H9 (cell line): Measurements from ENCODE around the gene TSC22D4. TPM values are rescaled to one million over a fixed set of nuclear protein-coding genes. Genes with fewer than 3 reads are reported as not detected.

ENCODE experiments used
- DNase-seq: peaks from one replicate; pipeline ENCODE4 v3.0.0-alpha.2; 2017
- H2AFZ ChIP-seq: one replicate; pipeline ENCODE4 v1.6.1; 2013; ENCODE audit warnings: mild to moderate bottlenecking, low read length, control low read depth, moderate library complexity
- H2AK5ac ChIP-seq: 2 replicates; pipeline ENCODE4 v1.6.1; 2013; ENCODE audit warnings: low read length, control low read depth, mixed read lengths; ENCODE audit not compliant: insufficient read length
- H2BK120ac ChIP-seq: one replicate; pipeline ENCODE4 v1.6.1; 2013; ENCODE audit warnings: low read depth, mild to moderate bottlenecking, low read length, control low read depth, inconsistent platforms; ENCODE audit not compliant: poor library complexity, severe bottlenecking
- H2BK12ac ChIP-seq: 2 replicates; pipeline ENCODE4 v1.6.1; 2013; ENCODE audit warnings: low read length, control low read depth, mixed read lengths, low read depth; ENCODE audit not compliant: insufficient read length
- H2BK15ac ChIP-seq: 2 replicates; pipeline ENCODE4 v1.6.1; 2013; ENCODE audit warnings: low read depth, low read length, control low read depth
- H2BK20ac ChIP-seq: one replicate; pipeline ENCODE4 v1.6.1; 2013; ENCODE audit warnings: low read depth, mild to moderate bottlenecking, low read length, control low read depth, inconsistent platforms; ENCODE audit not compliant: poor library complexity, severe bottlenecking
- H2BK5ac ChIP-seq: 2 replicates; pipeline ENCODE4 v1.6.1; 2013; ENCODE audit warnings: low read length, control low read depth, mixed read lengths; ENCODE audit not compliant: insufficient read length
- H3K14ac ChIP-seq: 2 replicates; pipeline ENCODE4 v1.6.1; 2013; ENCODE audit warnings: low read length, control low read depth; ENCODE audit not compliant: insufficient read depth
- H3K18ac ChIP-seq: 2 replicates; pipeline ENCODE4 v1.6.1; 2013; ENCODE audit warnings: low read depth, mild to moderate bottlenecking, mixed read lengths, low read length, control low read depth; ENCODE audit not compliant: insufficient read length
- H3K23ac ChIP-seq: 2 replicates; pipeline ENCODE4 v1.6.1; 2013; ENCODE audit warnings: low read length, control low read depth, mixed read lengths, low read depth; ENCODE audit not compliant: insufficient read length
- H3K23me2 ChIP-seq: 2 replicates; pipeline ENCODE4 v1.6.1; 2013; ENCODE audit warnings: low read depth, mild to moderate bottlenecking, mixed read lengths, low read length, control low read depth; ENCODE audit not compliant: insufficient read length, poor library complexity, severe bottlenecking
- H3K27ac ChIP-seq: 2 replicates; pipeline ENCODE4 v1.5.1; 2013; ENCODE audit warnings: low read length, control low read depth, mixed read lengths, low read depth; ENCODE audit not compliant: insufficient read length
- H3K27me3 ChIP-seq: 2 replicates; pipeline ENCODE4 v1.6.1; 2013; ENCODE audit warnings: low read length, control low read depth, inconsistent platforms; ENCODE audit not compliant: insufficient read depth
- H3K4ac ChIP-seq: 2 replicates; pipeline ENCODE4 v1.6.1; 2013; ENCODE audit warnings: low read depth, mild to moderate bottlenecking, control low read depth, inconsistent platforms, low read length, moderate library complexity
- H3K4me1 ChIP-seq: 2 replicates; pipeline ENCODE4 v1.6.1; 2013; ENCODE audit warnings: low read length, control low read depth, inconsistent platforms; ENCODE audit not compliant: insufficient read depth
- H3K4me2 ChIP-seq: 2 replicates; pipeline ENCODE4 v1.6.1; 2013; ENCODE audit warnings: low read length, control low read depth, mixed read lengths; ENCODE audit not compliant: insufficient read length, insufficient read depth
- H3K56ac ChIP-seq: 2 replicates; pipeline ENCODE4 v1.6.1; 2013; ENCODE audit warnings: low read depth, mild to moderate bottlenecking, mixed read lengths, low read length, control low read depth; ENCODE audit not compliant: insufficient read length
- H3K79me1 ChIP-seq: 2 replicates; pipeline ENCODE4 v1.6.1; 2013; ENCODE audit warnings: low read depth, mild to moderate bottlenecking, moderate library complexity, low read length, control low read depth, inconsistent platforms; ENCODE audit not compliant: insufficient read depth, poor library complexity, severe bottlenecking
- H3K79me2 ChIP-seq: 2 replicates; pipeline ENCODE4 v1.6.1; 2013; ENCODE audit warnings: low read length, control low read depth, inconsistent platforms; ENCODE audit not compliant: insufficient read depth
- H3K9ac ChIP-seq: 2 replicates; pipeline ENCODE4 v1.6.1; 2013; ENCODE audit warnings: low read length, control low read depth, mixed read lengths; ENCODE audit not compliant: insufficient read length; ENCODE audit errors: extremely low read depth
- H3K9me3 ChIP-seq: one replicate; pipeline ENCODE4 v1.6.1; 2013; ENCODE audit warnings: low read depth, low read length, inconsistent platforms; ENCODE audit not compliant: control insufficient read depth
- H3T11ph ChIP-seq: one replicate; pipeline ENCODE4 v1.6.1; 2013; ENCODE audit warnings: mild to moderate bottlenecking, low read length, control low read depth, inconsistent platforms
- H4K20me1 ChIP-seq: one replicate; pipeline ENCODE4 v1.6.1; 2013; ENCODE audit not compliant: control insufficient read depth, insufficient read length, insufficient read depth
- H4K5ac ChIP-seq: 2 replicates; pipeline ENCODE4 v1.6.1; 2013; ENCODE audit warnings: low read depth, mild to moderate bottlenecking, mixed read lengths, low read length, control low read depth; ENCODE audit not compliant: insufficient read length
- H4K8ac ChIP-seq: replicated peaks from 2 replicates; pipeline ENCODE4 v1.6.1; 2013; ENCODE audit warnings: low read length, control low read depth, mixed read lengths, low read depth; ENCODE audit not compliant: insufficient read length
- H4K91ac ChIP-seq: 2 replicates; pipeline ENCODE4 v1.6.1; 2013; ENCODE audit warnings: low read depth, mild to moderate bottlenecking, moderate library complexity, mixed read lengths, low read length, control low read depth; ENCODE audit not compliant: insufficient read length
- H3K27ac Mint-ChIP-seq, 3 experiments: 2 replicates in 2 of 3; 3 replicates in 1 of 3; pipeline ENCODE4 v1.8.0; 2020 to 2021; ENCODE audit warnings: mixed read lengths in 3 of 3, mild to moderate bottlenecking in 1 of 3, moderate library complexity in 1 of 3
- H3K27me3 Mint-ChIP-seq: 2 replicates; pipeline ENCODE4 v1.8.0; 2021; ENCODE audit warnings: low read depth, mild to moderate bottlenecking, moderate library complexity, mixed read lengths
- H3K36me3 Mint-ChIP-seq, 3 experiments: 2 replicates in 2 of 3; 3 replicates in 1 of 3; pipeline ENCODE4 v1.8.0; 2020 to 2021; ENCODE audit warnings: low read depth in 3 of 3, mixed read lengths in 3 of 3; ENCODE audit not compliant: insufficient read depth in 1 of 3
- H3K4me1 Mint-ChIP-seq, 2 experiments: 2 replicates each; pipeline ENCODE4 v1.8.0; 2020; ENCODE audit warnings: mixed read lengths in 2 of 2
- H3K4me3 Mint-ChIP-seq, 2 experiments: 2 replicates in 1 of 2; 3 replicates in 1 of 2; pipeline ENCODE4 v1.8.0; 2020 to 2021; ENCODE audit warnings: mild to moderate bottlenecking in 2 of 2, mixed read lengths in 2 of 2, moderate library complexity in 1 of 2
- H3K9me3 Mint-ChIP-seq, 2 experiments: 2 replicates in 1 of 2; 3 replicates in 1 of 2; pipeline ENCODE4 v1.8.0; 2020; ENCODE audit warnings: mild to moderate bottlenecking in 2 of 2, mixed read lengths in 2 of 2, moderate library complexity in 1 of 2
- WGBS: extraction: QIAGEN DNeasy Blood & Tissue Kit; methylation state at CpG from one replicate; pipeline ENCODE4 v1.1.7; 2013; ENCODE audit warnings: missing lambda C conversion rate, low lambda C conversion rate, mixed read lengths; ENCODE audit not compliant: insufficient read length; ENCODE audit errors: extremely low coverage; 5-methylcytosine and 5-hydroxymethylcytosine counted together
- total RNA-seq: library from RNA; stranded (reverse); gene quantifications from 2 replicates; pipeline ENCODE4 v1.2.1, GENCODE V29; 2021
- TF ChIP-seq, protein P1 (sequence below): fragments of 200-600 bp; sonication (generic); conservative IDR thresholded peaks from 3 replicates; pipeline ENCODE4 v1.8.0; 2021; ENCODE audit warnings: antibody characterized with exemption, mild to moderate bottlenecking

Gene TSC22D4
- total RNA-seq, 1 experiment from 2014 or later = 17.5 TPM

DNA sequence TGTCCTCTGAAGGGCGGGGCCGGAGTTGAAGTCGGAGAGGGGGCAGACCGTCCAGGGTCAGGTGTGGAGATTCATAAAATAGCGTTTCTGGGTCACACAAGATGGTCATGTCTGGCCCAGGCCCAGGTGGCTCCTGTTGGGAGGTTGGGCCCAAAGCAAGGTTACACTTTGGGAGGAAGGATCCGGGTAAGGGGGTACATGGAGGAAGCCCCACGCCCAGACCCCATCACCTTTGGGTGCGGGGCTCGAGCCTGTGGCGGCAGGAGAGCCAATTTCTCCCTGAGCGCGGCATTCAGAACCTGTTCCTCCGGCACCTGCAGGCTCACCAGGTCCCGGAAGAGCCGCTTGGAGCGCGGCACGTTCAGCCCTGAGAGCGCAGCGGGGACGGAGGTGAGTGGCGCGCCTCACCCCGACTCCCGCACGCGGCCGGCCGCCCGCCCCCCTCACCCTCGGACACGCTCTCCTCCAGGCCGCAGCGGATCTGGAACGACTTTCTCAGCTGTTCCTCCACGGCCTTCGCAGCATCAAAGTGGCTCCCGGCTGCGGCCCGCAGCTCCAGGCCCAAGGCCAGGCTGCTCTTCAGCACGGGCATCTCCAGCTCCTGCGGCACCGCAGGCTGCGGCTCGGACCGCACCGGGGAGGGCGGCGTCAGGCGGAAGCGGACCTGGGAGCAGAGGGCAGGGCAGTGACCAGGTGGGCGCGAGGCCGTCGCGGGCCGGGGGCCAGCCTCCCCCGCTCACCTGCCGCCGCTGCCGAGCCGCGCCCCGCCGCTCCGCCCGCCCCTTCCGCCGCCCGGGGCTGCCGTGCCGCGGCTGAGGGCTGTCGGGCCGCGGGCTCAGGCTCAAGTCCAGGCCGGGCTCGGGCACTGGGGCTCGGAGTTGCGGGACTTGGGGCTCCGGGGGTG is 43.4 kb downstream of the TSC22D4 start:
- Histone ChIP-seq H2AFZ (no peak overlapping the region), H2BK120ac (no peak overlapping the region), H3K4me1 (no peaks in the 10 kb centered on the region), H3K4ac (no peak overlapping the region), H3K27ac (no peak overlapping the region), H4K5ac (no peak overlapping the region), H3K79me2 (no peaks in the 10 kb centered on the region; the same call in 1 of the 2 replicates), H3T11ph (no peak overlapping the region), H3K27me3 (no peaks in the 10 kb centered on the region), H2BK5ac (no peak overlapping the region), H3K18ac (peak overlapping the region; percentile 59), H3K23me2 (peaks cover 8% of the 10 kb centered on the region), H3K79me1 (peaks cover 3% of the 10 kb centered on the region), H4K8ac (no peak overlapping the region), H3K56ac (no peak overlapping the region), H3K23ac (no peak overlapping the region), H2AK5ac (no peak overlapping the region), H3K9me3 (no peaks in the 10 kb centered on the region), H3K14ac (peak overlapping the region; percentile 87), H3K4me2 (peak overlapping the region; percentile 91), H2BK20ac (no peak overlapping the region), H3K9ac (peak overlapping the region; percentile 63), H2BK12ac (no peak overlapping the region), H4K20me1 (no peaks in the 10 kb centered on the region), H2BK15ac (no peak overlapping the region; the same call in 1 of the 2 replicates), H4K91ac (no peak overlapping the region)
- H3K36me3 Mint-ChIP-seq = peaks cover 35 to 56% (median 37%) of the 10 kb centered on the region in 3 experiments
- H3K27ac Mint-ChIP-seq = peak overlapping the region; percentile 94 to 98 (median 97)
- DNase-seq = peak; percentile 45
- H3K4me3 Mint-ChIP-seq = peak overlapping the region; percentile 87 to 96
- TF ChIP-seq, protein P1, sequence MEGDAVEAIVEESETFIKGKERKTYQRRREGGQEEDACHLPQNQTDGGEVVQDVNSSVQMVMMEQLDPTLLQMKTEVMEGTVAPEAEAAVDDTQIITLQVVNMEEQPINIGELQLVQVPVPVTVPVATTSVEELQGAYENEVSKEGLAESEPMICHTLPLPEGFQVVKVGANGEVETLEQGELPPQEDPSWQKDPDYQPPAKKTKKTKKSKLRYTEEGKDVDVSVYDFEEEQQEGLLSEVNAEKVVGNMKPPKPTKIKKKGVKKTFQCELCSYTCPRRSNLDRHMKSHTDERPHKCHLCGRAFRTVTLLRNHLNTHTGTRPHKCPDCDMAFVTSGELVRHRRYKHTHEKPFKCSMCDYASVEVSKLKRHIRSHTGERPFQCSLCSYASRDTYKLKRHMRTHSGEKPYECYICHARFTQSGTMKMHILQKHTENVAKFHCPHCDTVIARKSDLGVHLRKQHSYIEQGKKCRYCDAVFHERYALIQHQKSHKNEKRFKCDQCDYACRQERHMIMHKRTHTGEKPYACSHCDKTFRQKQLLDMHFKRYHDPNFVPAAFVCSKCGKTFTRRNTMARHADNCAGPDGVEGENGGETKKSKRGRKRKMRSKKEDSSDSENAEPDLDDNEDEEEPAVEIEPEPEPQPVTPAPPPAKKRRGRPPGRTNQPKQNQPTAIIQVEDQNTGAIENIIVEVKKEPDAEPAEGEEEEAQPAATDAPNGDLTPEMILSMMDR = no peak
- H3K4me1 Mint-ChIP-seq = peaks cover 42 to 43% of the 10 kb centered on the region in 2 experiments
- WGBS = no CpG with 5 or more reads among the region's 81 CpGs
- H3K9me3 Mint-ChIP-seq = no peaks in the 10 kb centered on the region
- H3K27me3 Mint-ChIP-seq = peaks cover 3% of the 10 kb centered on the region; the same call in 1 of the 2 replicates
